Right cardiac atrium (tissue), 5 donors: ENCODE measurements around the gene UGT2A3. TPM values are rescaled to one million over a fixed set of nuclear protein-coding genes. Genes with fewer than 3 reads are reported as not detected.
"Not testable (repeated sequence)": the region's sequence is repeated elsewhere in the genome, so short reads cannot be mapped to it uniquely, and the experiment has no call there.

Source experiments
- ATAC-seq, 2 donors: fragments of 200-7000 bp; cut with Tn5 transposase; one replicate each; pipeline versions ENCODE4 v1.8.0 to v1.9.1; 2020; ENCODE audit warnings: moderate library complexity in 2 of 2, mild to moderate bottlenecking in 1 of 2
- DNase-seq, 3 donors: peaks; one replicate each; pipeline ENCODE4 v3.0.0-alpha.2; 2020
- H3K27ac ChIP-seq: one replicate; pipeline ENCODE4 v1.5.1; 2013; ENCODE audit warnings: mild to moderate bottlenecking, low read length, control low read depth, moderate library complexity
- H3K27me3 ChIP-seq: one replicate; pipeline ENCODE4 v1.6.1; 2013; ENCODE audit not compliant: control insufficient read depth, insufficient read depth
- H3K4me1 ChIP-seq: one replicate; pipeline ENCODE4 v1.6.1; 2013; ENCODE audit warnings: low read length; ENCODE audit not compliant: control insufficient read depth, insufficient read depth
- H3K4me3 ChIP-seq: one replicate; pipeline ENCODE4 v1.5.1; 2013; ENCODE audit warnings: low read length, control low read depth
- H3K9me3 ChIP-seq: one replicate; pipeline ENCODE4 v1.6.1; 2013; ENCODE audit warnings: low read length; ENCODE audit not compliant: control insufficient read depth
- WGBS: extraction: QIAGEN DNeasy Blood & Tissue Kit; methylation state at CpG from one replicate; pipeline ENCODE4 v1.1.7; 2013; 5-methylcytosine and 5-hydroxymethylcytosine counted together
- intact Hi-C, 4 donors: fragments of 100-400 bp; cut with DNase I; formaldehyde crosslinking; loops; one replicate each; pipeline versions ENCODE4 v1.11.0 to v1.14.0; 2022 to 2023
- long read RNA-seq, 4 donors: library from polyadenylated mRNA; unstranded; transcript quantifications; one replicate each; pipeline ENCODE4 v2.0.0, GENCODE V29; 2020 to 2021
- polyA plus RNA-seq: library from polyadenylated mRNA; stranded (reverse); fragments of 200-250 nt; gene quantifications from one replicate; pipeline ENCODE4 v1.2.3, GENCODE V29; 2013
- total RNA-seq, 4 donors: library from RNA; stranded (reverse); fragmentation: NEBNext Ultra II Directional; extraction: Animal tissue kit (Norgen Biotek cat#: 25700); gene quantifications; one replicate each; pipeline ENCODE4 v1.2.1, GENCODE V29; 2021
- donor health status: healthy with polysubstance abuse.
- donor health status: DM: no; HTN: yes; CAD: no.
- donor health status: DM: no; HTN: no; CAD: no.
- donor health status: DM: no; HTN: yes; CAD: no; lungs with severe emphysema.
- donor health status: DM: yes; HTN: yes; CAD: no.

The UGT2A3 gene
- total RNA-seq (not detected), polyA plus RNA-seq (not detected)
- long read RNA-seq, donor 1: 0 reads
- long read RNA-seq, donor 2: 0 reads
- long read RNA-seq, donor 3: 0 reads
- long read RNA-seq, donor 4: 0 reads

DNA sequence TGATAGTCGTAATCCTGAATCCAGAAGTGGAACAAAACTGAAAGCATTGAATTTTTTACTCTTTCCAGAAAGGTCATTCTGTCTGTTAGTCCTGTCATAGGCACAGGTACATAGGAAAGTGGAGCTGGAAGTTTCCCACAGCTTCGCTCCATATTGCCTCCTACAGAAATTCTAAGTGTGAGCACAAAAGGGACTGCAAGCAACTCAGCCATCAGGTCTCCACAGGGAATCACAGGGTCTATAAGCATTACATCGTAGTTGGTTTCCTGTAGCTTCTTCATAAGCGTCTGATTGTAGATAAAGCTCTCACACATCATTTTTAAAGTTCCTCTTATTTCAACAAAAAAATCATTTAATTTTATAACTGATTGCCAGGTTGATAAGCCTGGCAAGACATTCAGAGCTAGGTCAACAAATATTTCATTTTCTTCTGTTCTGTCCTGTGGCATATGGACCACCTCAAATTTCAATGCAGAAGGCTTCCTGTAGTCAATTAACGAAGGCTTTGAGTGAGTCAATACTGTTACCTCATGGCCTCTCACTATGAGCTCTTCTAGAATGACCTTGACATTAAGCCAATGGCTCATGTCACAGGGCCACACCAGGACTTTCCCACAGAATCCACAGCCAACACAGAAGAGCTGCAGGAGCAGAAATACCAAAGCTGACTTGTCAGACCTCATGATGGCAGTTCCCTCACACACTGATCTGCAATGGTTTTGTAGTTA, at the start of gene UGT2A3:
UGT2A3 (minus strand) TSS at position 727 of the 728 bp plus-strand sequence; CDS start at position 683, 44 bp downstream.
- H3K27ac ChIP-seq: no peak within 1 kb of the TSS
- 71% methylated on average over 5 of the region's 5 CpGs for WGBS
- no peak within 1 kb of the TSS for H3K4me3 ChIP-seq
- intact Hi-C loops: no loop called here
- no peaks in the 10 kb centered on the region for H3K4me1 ChIP-seq
- H3K27me3 ChIP-seq: no peaks in the 10 kb centered on the region
- no peak for DNase-seq
- H3K9me3 ChIP-seq: no peaks in the 10 kb centered on the region
- no peak for ATAC-seq

DNA sequence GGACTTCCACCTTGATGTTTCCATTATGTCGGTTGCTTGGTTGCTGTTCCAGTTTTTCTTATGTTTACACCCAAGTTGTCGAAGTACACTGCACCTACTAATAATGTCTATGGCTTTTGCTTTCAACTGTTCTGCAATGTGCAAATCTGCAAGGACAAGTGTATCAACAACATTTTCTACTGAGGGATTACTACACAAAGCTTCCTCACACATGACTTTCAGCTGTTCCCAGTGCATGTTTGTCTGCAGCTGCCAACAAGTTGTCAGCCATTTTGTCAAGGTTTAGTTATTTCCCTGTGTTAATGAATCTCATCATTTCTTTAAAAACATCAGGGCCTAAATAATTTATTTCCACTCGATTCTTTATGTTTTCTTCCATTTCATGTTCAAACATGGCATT, 45.4 kb upstream of the UGT2A3 start:
- DNase-seq (no peak), ATAC-seq (no peak)
- H3K9me3 ChIP-seq: no peaks in the 10 kb centered on the region
- no peaks in the 10 kb centered on the region for H3K27me3 ChIP-seq
- no peaks in the 10 kb centered on the region for H3K4me1 ChIP-seq
- H3K27ac ChIP-seq: no peak overlapping the region
- H3K4me3 ChIP-seq: no peak overlapping the region
- intact Hi-C loops: no loop called here
- 82% methylated on average over 3 of the region's 3 CpGs for WGBS

DNA sequence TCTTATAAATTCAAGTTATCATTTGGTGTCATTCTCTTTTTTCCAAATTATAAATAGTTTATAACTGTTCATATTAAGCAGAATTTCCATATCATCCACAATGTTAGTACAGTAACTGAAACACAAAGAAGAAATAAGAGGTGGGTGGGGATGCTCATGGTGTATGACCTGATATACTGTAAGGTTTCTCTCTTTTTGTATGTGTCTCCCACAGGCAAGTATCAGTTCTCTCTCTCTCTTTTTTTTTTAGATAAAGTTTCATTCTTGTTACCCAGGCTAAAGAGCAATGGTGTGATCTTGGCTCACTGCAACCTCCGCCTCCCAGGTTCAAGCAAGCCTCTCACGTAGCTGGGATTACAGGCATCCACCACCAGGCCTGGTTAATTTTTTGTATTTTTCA, 43.7 kb upstream of the UGT2A3 start:
- WGBS: 78% methylated on average over 2 of the region's 2 CpGs
- Histone ChIP-seq H3K27me3 (no peaks in the 10 kb centered on the region), H3K4me3 (no peak overlapping the region), H3K27ac (no peak overlapping the region), H3K9me3 (no peaks in the 10 kb centered on the region), H3K4me1 (no peaks in the 10 kb centered on the region)
- intact Hi-C loops: no loop called here
- DNase-seq (no peak), ATAC-seq (no peak)

GRCh38 chr4:68987007-68987406, 35.4 kb upstream of the UGT2A3 start:
- no peaks in the 10 kb centered on the region for H3K9me3 ChIP-seq
- WGBS: 76% methylated on average over 2 of the region's 2 CpGs
- intact Hi-C loops: no loop called here

DNA sequence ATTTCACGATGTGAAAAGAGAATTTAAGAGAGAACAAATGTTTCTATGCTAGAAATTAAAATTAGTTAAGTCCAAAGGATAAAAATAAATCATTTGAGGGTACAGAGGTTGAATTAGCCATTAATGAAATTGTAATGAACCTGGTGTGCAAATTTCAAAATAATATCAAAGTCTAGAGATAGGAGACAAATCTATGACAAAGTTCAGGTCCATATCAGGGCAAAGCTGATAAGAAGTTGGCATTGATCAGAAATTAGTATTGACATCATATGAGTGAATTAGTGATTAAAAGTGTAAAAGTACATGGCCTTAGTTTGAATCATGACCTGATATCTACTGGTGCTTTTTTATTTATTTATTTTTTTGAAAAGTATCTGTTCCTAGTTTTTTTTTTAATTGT, 33.8 kb upstream of the UGT2A3 start:
- 80% methylated on average over 1 of the region's 1 CpG for WGBS
- intact Hi-C loops: no loop called here
- no peaks in the 10 kb centered on the region for H3K9me3 ChIP-seq
- no peak overlapping the region for H3K4me3 ChIP-seq
- DNase-seq: no peak
- no peak for ATAC-seq
- H3K4me1 ChIP-seq: no peaks in the 10 kb centered on the region
- no peaks in the 10 kb centered on the region for H3K27me3 ChIP-seq
- no peak overlapping the region for H3K27ac ChIP-seq

More at GRCh38 chr4:68987007-68987406, 35.4 kb upstream of the UGT2A3 start:
- H3K4me3 ChIP-seq: no peak overlapping the region
- no peak overlapping the region for H3K27ac ChIP-seq
- no peaks in the 10 kb centered on the region for H3K4me1 ChIP-seq
- H3K27me3 ChIP-seq: no peaks in the 10 kb centered on the region
- no peak for ATAC-seq
- DNase-seq: no peak

- 90% methylated on average over 2 of the region's 2 CpGs for WGBS
- Histone ChIP-seq H3K27me3 (no peaks in the 10 kb centered on the region), H3K4me1 (no peaks in the 10 kb centered on the region), H3K4me3 (no peak overlapping the region), H3K9me3 (no peaks in the 10 kb centered on the region), H3K27ac (no peak overlapping the region)
- ATAC-seq: no peak
- intact Hi-C loops: no loop called here
- DNase-seq: no peak
Observed at GRCh38 chr4:68984947-68985346, 33.3 kb upstream of the UGT2A3 start.

DNA sequence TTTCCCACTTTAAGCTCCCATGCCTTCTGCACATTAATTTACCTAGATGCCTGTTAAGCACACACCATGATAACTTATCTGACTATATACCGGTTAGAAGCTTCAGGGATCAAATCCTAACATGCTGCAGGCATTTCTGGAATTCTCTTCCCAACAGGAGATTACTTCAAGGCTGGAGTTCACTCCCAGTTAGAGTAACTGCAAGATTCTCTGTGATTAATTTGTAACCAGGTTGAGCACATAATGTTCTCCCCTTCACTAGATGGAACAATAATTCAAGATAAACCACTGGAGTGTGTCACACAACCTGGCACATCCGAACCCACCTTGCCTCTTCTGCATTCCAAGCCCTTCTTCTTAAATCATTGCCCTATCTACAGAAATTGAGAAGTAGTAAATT, 11.8 kb upstream of the UGT2A3 start:
- 27% methylated on average over 2 of the region's 2 CpGs for WGBS
- Histone ChIP-seq H3K4me1 (no peaks in the 10 kb centered on the region), H3K9me3 (no peaks in the 10 kb centered on the region), H3K4me3 (no peak overlapping the region), H3K27me3 (no peaks in the 10 kb centered on the region), H3K27ac (no peak overlapping the region)
- intact Hi-C loops: no loop called here
- ATAC-seq (no peak), DNase-seq (no peak)

- no peak overlapping the region for H3K4me3 ChIP-seq
- no peak overlapping the region for H3K27ac ChIP-seq
- H3K27me3 ChIP-seq: no peaks in the 10 kb centered on the region
- intact Hi-C loops: no loop called here
- ATAC-seq (no peak), DNase-seq (no peak)
- H3K4me1 ChIP-seq: no peaks in the 10 kb centered on the region
- H3K9me3 ChIP-seq: no peaks in the 10 kb centered on the region
- WGBS: 11% methylated on average over 1 of the region's 1 CpG
Observed at GRCh38 chr4:68962868-68963267, 11.3 kb upstream of the UGT2A3 start.

DNA sequence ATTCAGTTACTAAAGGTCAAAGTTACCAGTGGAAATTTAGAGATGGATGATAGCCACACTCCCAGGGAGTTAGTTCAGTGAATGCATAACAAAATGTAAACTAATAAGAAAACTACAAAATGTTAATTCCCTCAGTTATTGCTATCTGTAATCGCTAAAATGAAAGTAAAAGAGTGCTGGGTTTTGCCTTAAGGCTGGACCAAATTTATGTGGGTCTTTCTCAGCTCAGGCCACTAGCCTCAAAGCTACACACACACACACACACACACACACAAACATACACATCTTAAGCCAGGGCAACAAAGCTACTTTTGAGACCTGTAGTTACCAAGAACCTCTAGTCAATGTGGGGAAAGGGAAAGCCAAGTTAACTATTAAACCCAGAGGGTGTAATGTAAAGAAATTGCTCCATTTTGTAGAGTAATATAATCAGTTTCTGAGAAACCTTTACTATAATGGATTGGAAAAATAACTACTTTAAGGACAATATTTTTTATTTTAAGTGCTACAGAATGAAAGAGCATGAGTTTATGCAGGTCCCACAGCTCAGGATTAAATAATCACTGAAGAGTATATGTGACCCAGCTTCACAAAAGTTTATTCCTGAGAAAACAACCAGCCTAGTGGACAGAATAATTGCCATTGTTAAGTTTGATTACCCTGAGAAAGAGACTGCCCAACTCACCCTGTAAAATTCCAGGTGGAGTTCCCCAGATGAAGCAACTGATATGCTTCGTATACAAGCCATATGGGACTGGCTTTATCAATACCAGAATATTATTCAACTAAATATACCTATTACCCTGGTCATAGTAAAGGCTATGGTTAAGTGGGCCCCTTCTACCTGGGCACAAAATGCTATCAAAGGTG, 8.9 kb upstream of the UGT2A3 start:
- WGBS: 79% methylated on average over 2 of the region's 2 CpGs
- H3K27ac ChIP-seq: no peak overlapping the region
- ATAC-seq: no peak
- no peaks in the 10 kb centered on the region for H3K27me3 ChIP-seq
- H3K4me3 ChIP-seq: no peak overlapping the region
- no peaks in the 10 kb centered on the region for H3K4me1 ChIP-seq
- H3K9me3 ChIP-seq: no peaks in the 10 kb centered on the region
- DNase-seq: no peak
- intact Hi-C loops: no loop called here

GRCh38 chr4:68959085-68959484, 7.5 kb upstream of the UGT2A3 start:
- WGBS: 84% methylated on average over 2 of the region's 2 CpGs
- H3K9me3 ChIP-seq, H3K4me1 ChIP-seq, intact Hi-C loops, DNase-seq, H3K4me3 ChIP-seq, ATAC-seq, H3K27ac ChIP-seq, H3K27me3 ChIP-seq: not testable (repeated sequence)

DNA sequence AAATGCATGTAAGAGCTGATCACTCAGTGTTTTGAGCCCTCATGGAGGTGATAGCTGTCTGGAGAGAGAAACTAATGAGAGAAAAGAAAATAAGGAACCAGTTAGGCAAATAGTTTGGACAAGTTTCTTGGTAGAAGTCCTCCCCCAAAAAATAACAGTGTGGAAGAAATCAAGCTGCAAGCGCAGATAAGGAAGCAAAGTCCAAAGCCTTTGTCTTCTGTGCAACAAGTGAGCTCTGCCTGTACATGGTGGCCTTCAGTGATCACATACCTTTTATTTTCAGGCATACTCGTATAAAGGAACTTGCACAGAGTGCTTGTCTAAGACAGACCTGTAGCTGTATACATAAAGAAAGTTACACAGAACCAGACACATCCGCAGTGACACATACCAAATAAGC, 2.5 kb upstream of the UGT2A3 start:
- Histone ChIP-seq H3K4me3 (no peak overlapping the region), H3K27ac (no peak overlapping the region), H3K9me3 (no peaks in the 10 kb centered on the region), H3K4me1 (no peaks in the 10 kb centered on the region), H3K27me3 (no peaks in the 10 kb centered on the region)
- intact Hi-C loops: no loop called here
- no peak for ATAC-seq
- DNase-seq: no peak
- WGBS: 65% methylated on average over 3 of the region's 3 CpGs
